H1 (cell line): ENCODE data around the gene CLDN4. TPM values are rescaled to one million over a fixed set of nuclear protein-coding genes. Genes with fewer than 3 reads are reported as not detected.

ENCODE experiments used
- CTCF ChIA-PET: fragments of 300-600 bp; sonication (Branson Sonifier 250); formaldehyde crosslinking; loops from one replicate; lab custom pipeline; 2021; ENCODE audit not compliant: partially characterized antibody; lab: Charles Lee
- POLR2A ChIA-PET: fragments of 300-600 bp; sonication (Branson Sonifier 250); formaldehyde crosslinking; loops from one replicate; lab custom pipeline; 2021; ENCODE audit warnings: inconsistent platforms; ENCODE audit not compliant: partially characterized antibody; lab: Charles Lee
- DNase-seq, 2 experiments: peaks; one replicate each; pipeline versions ENCODE4 v3.0.0 to v3.0.0-alpha.2; 2010 to 2022; ENCODE audit warnings: low spot score in 2 of 2, low read depth in 1 of 2, mixed read lengths in 1 of 2
- FAIRE-seq: peaks from 2 replicates; lab custom pipeline; 2011; peaks lifted over from hg19 to GRCh38; lab: Jason Lieb, UNC
- H2AFZ ChIP-seq: 2 replicates; pipeline ENCODE4 v1.8.1; 2012; ENCODE audit warnings: low read length, inconsistent platforms
- H2AK5ac ChIP-seq: 2 replicates; pipeline ENCODE4 v1.6.1; 2013; ENCODE audit warnings: low read depth, low read length
- H2BK120ac ChIP-seq: replicated peaks from 2 replicates; pipeline ENCODE3; 2013; ENCODE audit warnings: low read depth, low read length, inconsistent platforms
- H2BK12ac ChIP-seq: 2 replicates; pipeline ENCODE4 v1.6.1; 2013; ENCODE audit warnings: low read depth, low read length
- H2BK15ac ChIP-seq: 2 replicates; pipeline ENCODE4 v1.6.1; 2013; ENCODE audit warnings: low read length
- H2BK20ac ChIP-seq: 2 replicates; pipeline ENCODE4 v1.6.1; 2013; ENCODE audit warnings: low read length
- H2BK5ac ChIP-seq: 2 replicates; pipeline ENCODE4 v1.6.1; 2013; ENCODE audit warnings: low read depth, low read length
- H3K14ac ChIP-seq: 2 replicates; pipeline ENCODE4 v1.6.1; 2013; ENCODE audit warnings: inconsistent platforms; ENCODE audit not compliant: insufficient read length
- H3K18ac ChIP-seq: 2 replicates; pipeline ENCODE4 v1.6.1; 2013; ENCODE audit warnings: low read length; ENCODE audit errors: extremely low read depth
- H3K23ac ChIP-seq: 2 replicates; pipeline ENCODE4 v1.6.1; 2013; ENCODE audit warnings: inconsistent platforms; ENCODE audit not compliant: insufficient read length
- H3K23me2 ChIP-seq: 2 replicates; pipeline ENCODE4 v1.6.1; 2013; ENCODE audit warnings: low read depth, low read length
- H3K27ac ChIP-seq: 2 replicates; pipeline ENCODE4 v1.6.1; 2011; ENCODE audit warnings: low read depth, low read length, inconsistent platforms
- H3K27me3 ChIP-seq, 4 experiments: replicated peaks in 1 of 4; 1 replicate in 1 of 4; 2 replicates in 3 of 4; pipeline versions ENCODE4 v1.6.1 to v1.8.1; 2011 to 2013; ENCODE audit warnings: low read length in 3 of 4, mild to moderate bottlenecking in 3 of 4, inconsistent platforms in 2 of 4, mixed read lengths in 2 of 4, moderate library complexity in 1 of 4; ENCODE audit not compliant: control insufficient read depth in 3 of 4, insufficient read depth in 3 of 4; ENCODE audit errors: extremely low read depth in 1 of 4
- H3K36me3 ChIP-seq, 4 experiments: 2 replicates each; pipeline versions ENCODE4 v1.6.1 to v1.8.1; 2011 to 2013; ENCODE audit warnings: mild to moderate bottlenecking in 4 of 4, low read length in 3 of 4, moderate library complexity in 2 of 4, control low read depth in 1 of 4, inconsistent platforms in 1 of 4; ENCODE audit not compliant: insufficient read depth in 4 of 4, control insufficient read depth in 2 of 4
- H3K4ac ChIP-seq: replicated peaks from 2 replicates; pipeline ENCODE3; 2013; ENCODE audit warnings: low read length, low read depth, mixed read lengths, inconsistent platforms; ENCODE audit not compliant: insufficient read length
- H3K4me1 ChIP-seq, 4 experiments: replicated peaks in 1 of 4; 1 replicate in 1 of 4; 2 replicates in 3 of 4; pipeline versions ENCODE4 v1.6.1 to v1.8.1; 2011 to 2013; ENCODE audit warnings: low read length in 3 of 4, inconsistent platforms in 2 of 4, mixed read lengths in 1 of 4; ENCODE audit not compliant: insufficient read depth in 4 of 4, control insufficient read depth in 3 of 4
- H3K4me2 ChIP-seq, 2 experiments: 2 replicates each; pipeline versions ENCODE4 v1.6.1 to v1.8.1; 2011 to 2013; ENCODE audit warnings: low read depth in 2 of 2, low read length in 2 of 2, control low read depth in 1 of 2, inconsistent platforms in 1 of 2, mild to moderate bottlenecking in 1 of 2; ENCODE audit not compliant: insufficient read depth in 1 of 2
- H3K4me3 ChIP-seq, 4 experiments: fragments of 200-600, 300-600 bp in 1 of 4; sonication (generic), shearing (Covaris generic), sonication (Bioruptor Twin) in 1 of 4; 2 replicates each; pipeline versions ENCODE4 v1.5.1 to v1.8.1; 2011 to 2016; ENCODE audit warnings: low read length in 4 of 4, low read depth in 3 of 4, control low read depth in 2 of 4, inconsistent platforms in 2 of 4, mild to moderate bottlenecking in 2 of 4, mixed read lengths in 1 of 4, moderate library complexity in 1 of 4; ENCODE audit not compliant: insufficient read depth in 2 of 4; ENCODE audit errors: extremely low read depth in 1 of 4
- H3K56ac ChIP-seq: replicated peaks from 2 replicates; pipeline ENCODE3; 2013; ENCODE audit warnings: low read depth, mild to moderate bottlenecking, mixed read lengths, low read length, inconsistent platforms; ENCODE audit not compliant: insufficient read length
- H3K79me1 ChIP-seq: 2 replicates; pipeline ENCODE4 v1.6.1; 2013; ENCODE audit warnings: low read depth, low read length, control low read depth
- H3K79me2 ChIP-seq, 2 experiments: 2 replicates each; pipeline versions ENCODE4 v1.6.1 to v1.8.1; 2012 to 2013; ENCODE audit warnings: low read length in 2 of 2, mild to moderate bottlenecking in 2 of 2, inconsistent platforms in 1 of 2; ENCODE audit not compliant: insufficient read depth in 2 of 2, control insufficient read depth in 1 of 2
- H3K9ac ChIP-seq, 4 experiments: replicated peaks in 1 of 4; 1 replicate in 1 of 4; 2 replicates in 3 of 4; pipeline versions ENCODE4 v1.6.1 to v1.8.1; 2011 to 2013; ENCODE audit warnings: low read depth in 3 of 4, low read length in 3 of 4, control low read depth in 2 of 4, mild to moderate bottlenecking in 2 of 4, moderate library complexity in 2 of 4, inconsistent platforms in 1 of 4; ENCODE audit errors: extremely low read depth in 1 of 4
- H3K9me3 ChIP-seq, 2 experiments: 2 replicates each; pipeline versions ENCODE4 v1.6.1 to v1.8.1; 2012 to 2013; ENCODE audit warnings: mild to moderate bottlenecking in 2 of 2, moderate library complexity in 2 of 2, control low read depth in 1 of 2, inconsistent platforms in 1 of 2, low read depth in 1 of 2, low read length in 1 of 2, mixed read lengths in 1 of 2; ENCODE audit not compliant: insufficient read depth in 2 of 2
- H4K20me1 ChIP-seq, 2 experiments: replicated peaks in 1 of 2; 2 replicates each; pipeline versions ENCODE3 to v1.8.1; 2011 to 2013; ENCODE audit warnings: inconsistent platforms in 2 of 2, low read length in 2 of 2, mild to moderate bottlenecking in 1 of 2; ENCODE audit not compliant: insufficient read depth in 2 of 2, control insufficient read depth in 1 of 2
- H4K5ac ChIP-seq: 2 replicates; pipeline ENCODE4 v1.6.1; 2013; ENCODE audit warnings: low read length, low read depth, mixed read lengths, inconsistent platforms; ENCODE audit not compliant: insufficient read length
- H4K8ac ChIP-seq: 2 replicates; pipeline ENCODE4 v1.8.0; 2013; ENCODE audit warnings: mild to moderate bottlenecking, moderate library complexity, low read length, inconsistent platforms; ENCODE audit not compliant: insufficient read depth; ENCODE audit errors: extremely low read depth
- H4K91ac ChIP-seq: replicated peaks from 2 replicates; pipeline ENCODE3; 2013; ENCODE audit warnings: low read length, mixed read lengths, inconsistent platforms; ENCODE audit not compliant: insufficient read length
- KDM4A ChIP-seq: IDR thresholded peaks from one replicate; pipeline ENCODE4 v1.7.1; 2012; ENCODE audit warnings: low read depth, mild to moderate bottlenecking, moderate library complexity, low read length, inconsistent platforms; ENCODE audit not compliant: severe bottlenecking
- MAX ChIP-seq: IDR thresholded peaks from 2 replicates; pipeline ENCODE4 v1.6.1; 2012; ENCODE audit warnings: inconsistent platforms
- WGBS, 2 experiments: shearing (Covaris generic) in 1 of 2; methylation state at CpG; one replicate each; pipeline versions ENCODE4 v1.1.6 to v1.1.7; 2013 to 2015; ENCODE audit warnings: low lambda C conversion rate in 2 of 2, mixed read lengths in 2 of 2, inconsistent platforms in 1 of 2, low coverage in 1 of 2, missing lambda C conversion rate in 1 of 2; ENCODE audit not compliant: insufficient replicate concordance in 2 of 2, insufficient coverage in 1 of 2, insufficient read length in 1 of 2; ENCODE audit errors: extremely low coverage in 1 of 2, missing lambda C conversion rate in 1 of 2; 5-methylcytosine and 5-hydroxymethylcytosine counted together
- polyA plus RNA-seq, 7 experiments: library from polyadenylated mRNA; depleted of rRNA in 3 of 7; stranded (reverse) in 5 of 7; unstranded in 2 of 7; fragments of >200 nt in 5 of 7; fragments of 200-250 nt in 2 of 7; gene quantifications; 1 replicate in 5 of 7; 2 replicates in 1 of 7; 4 replicates in 1 of 7; pipeline versions ENCODE4 v1.2.1 to v1.2.3, GENCODE V29; 2011 to 2013; ENCODE audit warnings: missing spikeins in 2 of 7, mixed read lengths in 2 of 7
- total RNA-seq: library from RNA; stranded (reverse); fragmentation: NEBNext Ultra II Directional; extraction: Animal tissue kit (Norgen Biotek cat#: 25700); gene quantifications from 2 replicates; pipeline ENCODE4 v1.2.1, GENCODE V29; 2021

The CLDN4 gene
- total and polyA plus RNA-seq, 2 of the 8 experiments (the other 6 are each of a cell fraction or from before 2014, with no cell fraction given), result 28.0 to 69.3 TPM

- Histone ChIP-seq H2BK15ac (peak overlapping the region; percentile 98; the same call in 1 of the 2 replicates), H3K4me2 (peak overlapping the region; percentile 63 to 82), H4K91ac (peak overlapping the region; percentile 95), H2BK20ac (peak overlapping the region; percentile 100), H2BK5ac (peak overlapping the region; percentile 92)
- peak; percentile 11 for TF ChIP-seq KDM4A
- no peak for TF ChIP-seq MAX
- TF ChIP-seq, all 59 proteins: peak for 1
- peak overlapping the region; percentile 95 for H3K18ac ChIP-seq
- H4K20me1 ChIP-seq, result no peaks in the 10 kb centered on the region
- 57% methylated on average over 16 of the region's 16 CpGs; no CpG with 5 or more reads in 1 of the 2 experiments for WGBS, 2 experiments
- POLR2A ChIA-PET, result interaction anchor here (0.6 to 6.8 kb wide), 13 partner anchors 9 to 89 kb away, joined by 3 to 96 read pairs (median 7); partner anchors contain the start of genes ABHD11 and METTL27
- peak overlapping the region; percentile 84 for H2AK5ac ChIP-seq
- peak overlapping the region; percentile 46 to 76 (median 58) for H3K9ac ChIP-seq
- no peak overlapping the region for H3K14ac ChIP-seq
- peaks cover 22 to 56% (median 43%) of the 10 kb centered on the region in 4 experiments for H3K4me1 ChIP-seq
- no peaks in the 10 kb centered on the region; a peak in 1 of 4 replicates for H3K79me2 ChIP-seq
- H3K56ac ChIP-seq, result peak overlapping the region; percentile 86
- peaks cover 0 to 4% (median 0%) of the 10 kb centered on the region in 4 experiments; a peak in 2 of 7 replicates for H3K27me3 ChIP-seq
- no peak overlapping the region for H3K23ac ChIP-seq
- peaks cover 5% of the 10 kb centered on the region; the same call in 1 of the 2 replicates for H3K79me1 ChIP-seq
- H3K27ac ChIP-seq, result peak overlapping the region; percentile 94
- CTCF ChIA-PET, result interaction anchor here (0.6 to 4.9 kb wide), 6 partner anchors 8 to 302 kb away, joined by 3 to 52 read pairs (median 5); no protein-coding TSS in a partner anchor
- H2BK12ac ChIP-seq, result peak overlapping the region; percentile 97
- H3K23me2 ChIP-seq, result peaks cover 17% of the 10 kb centered on the region; the same call in 1 of the 2 replicates
- H3K9me3 ChIP-seq, result peaks cover 5 to 7% of the 10 kb centered on the region in 2 experiments; a peak in 2 of 4 replicates
- H2AFZ ChIP-seq, result no peak overlapping the region
- H4K5ac ChIP-seq, result peak overlapping the region; percentile 80
- FAIRE-seq (no peak), DNase-seq (no peak)
- peak overlapping the region; percentile 95 for H4K8ac ChIP-seq
- no peaks in the 10 kb centered on the region; a peak in 1 of 8 replicates for H3K36me3 ChIP-seq
- H3K4me3 ChIP-seq, result peak overlapping the region; percentile 43 to 63 (median 60)
- peak overlapping the region; percentile 7 for H2BK120ac ChIP-seq
- peak overlapping the region; percentile 87 for H3K4ac ChIP-seq
Observed at GRCh38 chr7:73831584-73831833, 713 bp downstream of the CLDN4 start.
